DMS153 treated with DMSO at 0.1 percent for 48 hours (cell line): ENCODE data around the gene MLXIP.
"Not testable (repeated sequence)": the region's sequence is repeated elsewhere in the genome, so short reads cannot be mapped to it uniquely, and the experiment has no call there.

Experiments used
- DNase-seq: peaks from one replicate; lab custom pipeline; 2025; ENCODE audit not compliant: unreplicated experiment; lab: John Stamatoyannopoulos, UW

Gene MLXIP

DNA sequence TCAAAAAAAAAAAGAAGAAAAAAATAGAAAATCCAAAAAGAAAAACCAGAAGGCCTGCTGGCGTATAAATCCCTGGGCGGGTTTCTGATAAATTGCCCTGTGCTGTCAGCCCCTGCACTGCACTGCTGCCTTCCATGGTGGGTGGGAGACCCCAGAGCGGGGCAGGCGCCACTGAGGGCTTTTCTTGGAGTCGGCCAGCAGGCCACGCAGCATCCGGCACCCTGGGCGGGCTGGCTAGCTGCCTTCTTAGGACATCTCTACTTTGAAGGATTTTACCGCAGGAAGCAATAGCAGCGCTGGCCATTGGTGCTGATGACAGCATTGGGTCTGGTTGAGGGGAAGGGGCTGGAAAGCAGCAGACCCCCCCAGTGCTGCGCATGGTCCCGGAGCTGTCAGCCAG lies 66.3 kb downstream of the MLXIP start:
- DNase-seq = no peak

DNA sequence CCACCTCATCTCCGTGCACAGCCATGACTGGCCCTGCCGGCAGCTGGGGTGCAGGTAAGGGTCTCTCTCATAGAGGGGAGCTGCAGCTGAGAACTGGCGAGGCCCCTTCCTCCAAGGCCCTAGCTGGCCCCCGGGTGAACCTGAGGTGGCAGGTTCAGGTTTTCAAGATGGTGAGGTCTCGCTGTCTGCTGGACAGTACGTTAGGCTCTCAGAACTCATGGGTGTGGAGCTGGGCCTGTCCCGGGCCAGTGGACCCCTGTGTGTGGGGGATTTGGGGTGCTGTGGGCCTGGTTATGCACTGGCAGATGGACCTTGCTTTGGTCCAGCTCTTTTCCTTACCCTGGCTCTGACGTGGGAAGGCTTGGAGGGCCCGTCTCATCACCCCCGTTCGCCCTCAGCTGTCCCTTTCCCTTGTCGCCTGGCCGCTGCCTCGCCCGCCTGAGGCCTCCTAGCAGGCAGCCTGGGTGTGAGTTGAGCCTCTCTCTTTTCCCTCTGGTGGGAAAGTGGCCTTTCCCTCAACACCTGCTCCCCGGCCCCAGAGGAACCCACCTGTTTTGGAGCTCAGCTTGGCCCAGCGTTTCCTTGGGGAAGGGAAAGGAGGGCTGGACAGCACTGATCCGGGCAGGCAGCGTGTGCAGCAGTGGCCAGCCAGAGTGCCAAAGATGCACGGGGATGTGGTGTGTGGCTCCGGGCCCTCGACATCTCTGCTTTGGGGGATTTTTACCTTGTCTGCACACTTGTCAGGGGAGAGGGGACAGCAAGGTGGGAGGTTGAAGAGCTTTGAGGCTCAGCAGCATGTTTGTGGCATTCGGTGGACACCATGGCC lies 67.2 kb downstream of the MLXIP start:
- no peak for DNase-seq

DNA sequence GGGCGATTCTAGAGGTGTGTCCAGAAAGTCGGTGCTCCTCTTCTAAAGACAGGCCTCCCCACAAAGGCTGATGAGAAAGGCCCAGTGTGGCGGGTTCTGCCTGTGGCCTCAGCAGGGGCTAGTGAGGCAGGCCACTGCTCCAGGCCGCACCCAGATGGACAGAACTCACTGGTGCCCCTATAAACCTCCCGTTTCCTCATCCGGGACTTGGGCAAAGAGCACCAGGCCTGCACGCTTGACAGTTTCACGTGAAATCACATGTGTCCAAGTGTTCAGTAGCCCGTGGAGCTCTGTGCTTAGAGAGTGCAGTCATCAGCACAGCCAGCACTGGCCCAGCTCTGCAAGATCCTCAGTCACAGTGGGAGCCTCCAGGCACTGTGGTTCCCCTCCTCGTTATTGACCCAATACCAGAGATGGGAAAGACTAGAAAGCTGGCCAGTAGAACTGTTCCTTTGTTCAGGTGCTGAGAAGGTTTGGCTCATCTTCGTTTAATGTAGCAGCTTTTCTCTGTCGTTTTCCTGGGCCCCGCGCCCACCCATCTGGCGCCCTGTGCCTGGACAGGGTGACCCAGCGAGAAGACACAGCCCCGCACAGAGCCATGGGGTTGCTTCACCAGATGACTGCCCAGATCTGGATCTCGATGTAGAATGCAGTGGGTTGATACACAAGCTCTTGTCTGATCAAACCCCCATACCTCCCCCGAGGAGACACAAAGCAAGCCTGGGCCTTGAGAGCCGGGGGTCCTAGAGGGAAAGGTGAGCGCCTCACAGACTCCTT lies 69.1 kb downstream of the MLXIP start:
- DNase-seq = no peak

DNA sequence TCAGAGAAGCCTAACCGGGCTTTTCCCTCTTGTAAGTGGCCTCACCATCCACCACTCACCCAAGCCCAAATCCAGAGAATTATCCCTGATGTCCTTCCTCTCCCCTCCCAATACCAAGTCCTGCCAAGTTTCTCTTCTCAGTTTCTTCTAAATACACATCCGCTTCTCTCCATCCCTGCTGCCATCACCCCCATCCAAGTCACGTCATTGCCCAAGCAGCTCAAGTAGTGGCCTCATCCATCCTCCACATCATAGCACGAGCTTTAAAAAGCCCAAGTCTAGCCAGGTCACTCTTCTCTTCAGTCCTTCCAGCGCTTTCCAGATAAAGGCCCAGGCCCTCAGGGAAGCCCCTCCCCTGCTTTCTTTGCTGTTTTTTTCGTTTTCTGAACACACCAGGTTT lies 70.1 kb downstream of the MLXIP start:
- no peak for DNase-seq

DNA sequence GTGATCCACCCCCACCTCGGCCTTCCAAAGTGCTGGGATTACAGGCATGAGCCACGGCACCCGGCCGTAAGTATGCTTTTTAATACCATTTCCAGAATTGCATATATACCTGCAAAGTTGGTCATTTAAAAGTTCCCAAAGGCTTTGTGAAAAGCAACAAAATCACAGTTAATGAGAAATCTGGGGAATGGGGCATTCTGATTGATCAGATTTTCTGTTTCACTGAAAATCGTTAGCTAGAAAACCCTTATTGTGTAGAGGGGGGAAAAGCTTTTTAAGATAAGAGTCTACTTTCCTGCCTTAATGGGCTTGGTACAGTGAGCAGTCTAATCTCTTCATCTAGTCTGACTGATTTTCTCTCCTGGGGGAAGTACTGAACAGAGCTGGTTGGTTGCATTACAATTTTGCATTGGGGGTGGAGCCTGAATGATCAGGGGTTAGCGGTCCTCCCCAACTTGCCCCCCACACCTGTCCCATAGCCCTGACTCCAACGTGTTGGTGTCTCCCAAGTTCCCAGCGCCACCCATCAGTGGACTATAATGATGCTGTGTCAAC lies 71.6 kb downstream of the MLXIP start:
- DNase-seq = no peak

DNA sequence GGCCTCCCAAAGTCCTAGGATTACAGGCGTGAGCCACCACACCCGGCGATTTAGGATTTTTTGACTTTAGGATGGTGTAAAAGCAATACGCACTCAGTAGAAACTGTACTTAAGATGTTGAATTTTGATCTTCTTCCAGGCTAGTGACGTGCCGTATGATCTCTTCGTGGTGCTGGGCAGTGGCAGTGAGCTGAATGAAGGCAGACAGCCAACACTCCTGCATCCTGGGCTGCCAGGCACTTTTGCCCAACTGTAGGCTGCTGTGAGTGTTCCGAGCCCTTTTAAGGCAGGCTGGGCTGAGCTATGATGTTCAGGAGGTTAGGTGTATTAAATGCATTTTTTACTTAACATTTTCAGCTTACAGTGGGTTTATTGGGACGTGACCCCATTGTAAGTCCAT lies 74.2 kb downstream of the MLXIP start:
- no peak for DNase-seq

DNA sequence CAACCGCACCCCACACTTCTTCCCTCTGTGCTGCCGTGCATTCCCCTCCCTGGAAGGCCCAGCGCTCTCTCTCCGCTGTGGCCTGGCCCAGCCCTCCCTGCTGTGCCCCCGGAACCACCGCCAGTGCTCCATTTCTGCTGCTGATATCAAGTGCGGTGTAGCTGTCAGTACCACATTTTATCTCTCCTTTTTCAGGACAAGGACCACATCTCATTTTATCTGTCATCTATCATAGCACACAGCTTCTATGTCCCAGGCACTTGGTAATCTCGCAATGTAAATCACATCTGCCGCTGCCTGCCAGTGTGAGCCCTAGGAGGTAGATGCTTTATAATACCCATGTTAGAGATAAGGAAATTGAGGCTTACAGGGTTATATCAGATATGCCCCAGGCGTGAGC lies 77.1 kb downstream of the MLXIP start:
- DNase-seq = no peak

DNA sequence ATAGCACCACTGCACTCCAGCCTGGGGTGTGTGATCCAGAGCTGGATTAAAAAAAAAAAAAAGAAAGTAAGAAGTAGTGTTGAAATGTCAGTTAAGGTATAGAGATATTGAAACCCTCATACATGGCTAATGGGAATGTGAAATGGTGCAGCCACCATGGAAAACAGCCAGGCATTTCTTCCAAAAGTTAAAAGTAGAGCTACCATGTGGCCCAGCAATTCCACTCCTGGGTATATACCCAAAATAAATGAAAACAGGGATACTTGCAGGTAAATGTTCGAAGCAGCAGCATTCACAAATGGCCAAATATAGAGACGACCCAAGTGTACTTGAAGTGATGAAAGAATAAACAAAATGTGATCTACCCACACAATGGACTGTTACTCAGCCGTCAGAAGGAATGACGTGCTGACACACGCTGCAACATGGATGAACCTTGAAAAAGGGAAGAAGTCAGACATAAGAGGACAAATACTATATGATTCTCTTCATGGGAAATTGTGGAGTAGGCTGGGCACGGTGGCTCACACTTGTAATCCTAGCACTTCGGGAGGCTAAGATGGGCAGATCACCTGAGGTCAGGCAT lies 80.2 kb downstream of the MLXIP start:
- no peak for DNase-seq

DNA sequence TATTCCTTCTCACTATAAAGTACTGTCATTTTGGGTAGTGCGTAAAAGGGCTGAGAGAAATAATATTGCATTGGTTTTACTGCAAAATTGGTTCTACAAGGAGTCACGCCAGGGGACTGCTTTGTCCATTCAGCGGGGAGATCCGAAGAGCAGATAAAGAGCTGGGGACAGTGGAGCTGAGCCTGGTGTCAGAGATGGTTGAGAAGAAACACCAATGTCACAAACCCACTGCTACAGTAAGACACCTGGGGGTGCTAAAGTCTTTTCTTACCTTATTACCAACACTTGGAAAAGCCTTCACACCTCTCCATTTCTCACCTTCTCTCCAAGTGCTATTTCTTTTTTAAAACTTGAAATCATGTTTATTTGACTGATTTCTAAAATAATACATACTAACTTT lies 81.3 kb downstream of the MLXIP start:
- no peak for DNase-seq

DNA sequence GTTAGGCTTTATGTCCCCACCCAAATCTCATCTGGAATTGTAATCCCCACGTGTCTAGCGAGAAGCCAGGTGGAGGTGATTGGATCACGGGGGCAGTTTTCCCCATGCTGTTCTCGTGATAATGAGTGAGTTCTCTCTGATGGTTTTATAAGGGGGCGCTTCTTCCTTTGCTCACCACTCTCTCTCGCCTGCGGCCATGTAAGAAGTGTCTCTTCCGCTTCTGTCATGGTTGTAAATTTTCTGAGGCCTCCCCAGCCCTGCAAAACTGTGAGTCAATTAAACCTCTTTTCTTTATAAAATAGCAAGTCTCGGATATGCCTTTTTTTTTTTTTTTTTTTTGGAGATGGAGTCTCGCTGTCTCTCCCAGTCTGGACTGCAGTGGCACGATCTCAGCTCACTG lies 82.2 kb downstream of the MLXIP start:
- DNase-seq = no peak

DNA sequence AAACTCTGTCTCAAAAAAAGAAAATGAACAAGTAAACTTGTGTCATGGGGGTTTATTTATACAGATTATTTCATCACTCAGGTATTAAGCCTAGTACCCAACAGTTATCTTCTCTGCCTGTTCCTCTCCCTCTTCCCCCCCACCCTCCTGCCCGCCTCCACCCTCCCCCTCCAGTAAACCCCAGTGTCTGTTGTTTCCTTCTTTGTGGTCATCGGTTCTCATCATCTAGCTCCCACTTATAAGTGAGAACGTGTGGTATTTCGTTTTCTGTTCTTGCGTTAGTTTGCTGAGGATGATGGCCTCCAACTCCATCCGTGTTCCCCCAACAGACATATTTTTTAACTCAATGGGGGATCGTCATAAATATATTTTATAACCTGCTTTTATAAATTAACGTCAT lies 83.1 kb downstream of the MLXIP start:
- no peak for DNase-seq

DNA sequence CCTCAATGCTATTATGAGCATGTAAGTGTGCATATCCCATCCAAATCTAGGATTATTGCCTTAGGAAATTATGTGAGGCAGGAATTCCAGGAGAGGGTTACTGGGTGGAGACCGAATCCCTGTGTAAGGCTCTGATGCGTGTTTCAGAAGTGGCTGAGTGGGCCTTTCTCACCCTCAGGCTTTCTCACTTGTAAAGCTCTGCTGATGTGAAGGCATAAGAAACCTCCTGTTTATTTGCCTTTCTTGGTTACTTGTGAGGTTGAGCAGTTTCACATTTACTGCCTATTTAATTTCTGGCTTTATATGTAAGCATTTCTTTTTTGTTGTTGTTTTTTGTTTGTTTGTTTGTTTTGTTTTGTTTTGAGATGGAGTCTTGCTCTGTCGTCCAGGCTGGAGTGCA lies 84.4 kb downstream of the MLXIP start:
- DNase-seq = no peak

DNA sequence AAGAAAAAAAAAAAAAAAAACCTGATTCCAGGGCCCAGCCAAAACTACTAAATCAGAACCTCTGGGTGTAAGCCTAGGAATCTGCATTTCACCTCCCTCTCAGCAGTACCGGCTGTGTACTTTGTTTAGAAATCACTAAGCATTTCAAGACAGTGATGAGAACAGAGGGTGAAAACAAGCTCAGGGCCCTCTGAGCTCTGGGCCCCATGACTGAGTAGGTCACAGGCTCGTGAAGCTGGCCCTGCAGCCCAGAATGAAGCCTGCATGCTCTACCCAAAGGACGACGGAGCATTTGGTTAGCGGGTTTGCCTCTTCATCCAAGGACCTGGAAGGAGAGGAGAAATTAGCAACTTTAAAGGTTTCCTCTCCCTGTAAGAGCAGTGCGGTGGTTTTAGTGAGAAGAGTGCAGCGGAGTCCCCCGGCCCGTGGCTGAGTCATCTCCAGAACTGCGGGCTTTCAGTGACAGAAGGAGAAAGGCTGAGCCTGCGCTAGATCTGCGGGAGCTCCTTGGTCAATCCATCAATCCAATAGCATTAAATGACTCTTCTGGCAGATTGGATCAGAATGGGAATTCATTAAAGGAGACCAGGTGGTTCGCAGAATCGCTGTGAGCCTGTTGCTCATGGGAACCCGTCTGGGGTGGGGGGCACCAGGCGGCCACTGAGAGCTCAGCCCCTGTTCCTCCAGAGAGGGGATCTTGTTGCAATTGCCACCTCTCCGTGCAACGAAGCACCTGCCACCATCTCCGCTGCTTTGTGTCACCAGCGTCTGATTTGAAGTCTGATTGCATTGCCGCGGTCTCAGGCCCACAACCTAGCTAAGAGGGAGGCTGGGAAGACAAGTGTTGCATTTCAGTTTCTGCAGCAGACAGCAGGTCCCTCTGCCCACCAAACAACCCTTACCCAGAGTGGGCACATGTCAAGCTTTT lies 88.1 kb downstream of the MLXIP start:
- no peak for DNase-seq

DNA sequence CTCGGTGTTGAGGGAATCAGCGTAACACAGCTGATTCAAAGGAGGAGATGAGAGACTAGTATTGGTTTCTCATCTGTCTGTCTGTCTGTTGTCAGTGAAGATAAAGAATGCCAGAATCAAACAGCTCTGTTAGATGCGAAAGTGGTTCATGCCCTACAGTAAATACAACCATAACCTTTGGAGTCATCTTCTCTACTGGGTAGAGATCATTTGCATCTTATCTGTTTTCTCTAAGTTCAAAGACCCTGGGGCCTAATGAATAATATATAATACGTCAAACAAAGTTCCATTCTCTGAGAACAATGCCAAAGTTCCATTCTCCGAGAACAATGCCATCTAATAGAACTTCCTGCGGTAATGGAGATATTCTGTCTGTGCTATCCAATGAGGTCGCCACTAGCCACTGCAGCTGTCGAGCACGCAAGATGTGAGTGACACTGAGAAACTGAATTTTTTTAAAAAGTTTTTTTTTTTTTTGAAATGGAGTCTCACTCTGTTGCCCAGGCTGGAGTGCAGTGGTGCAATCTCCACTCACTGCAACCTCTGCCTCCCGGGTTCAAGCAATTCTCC lies 88.9 kb downstream of the MLXIP start:
- no peak for DNase-seq

DNA sequence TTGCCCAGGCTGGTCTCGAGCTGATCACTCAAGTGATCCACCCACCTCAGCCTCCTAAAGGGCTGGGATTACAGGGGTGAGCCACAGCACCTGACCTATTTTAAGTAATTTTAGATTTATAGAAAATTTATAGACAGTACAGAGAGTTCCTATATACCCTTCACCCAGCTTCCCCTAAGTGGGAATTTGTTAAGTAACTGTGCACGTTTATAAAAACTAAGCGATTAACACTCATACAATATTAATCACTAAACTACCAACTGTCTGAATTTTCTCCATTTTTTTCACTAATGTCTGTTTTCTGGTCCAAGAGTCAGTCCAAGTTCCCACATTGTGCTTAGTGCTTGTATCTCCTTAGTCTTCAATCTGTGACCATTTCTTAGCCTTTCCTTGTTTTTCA lies 89.9 kb downstream of the MLXIP start:
- no peak for DNase-seq

DNA sequence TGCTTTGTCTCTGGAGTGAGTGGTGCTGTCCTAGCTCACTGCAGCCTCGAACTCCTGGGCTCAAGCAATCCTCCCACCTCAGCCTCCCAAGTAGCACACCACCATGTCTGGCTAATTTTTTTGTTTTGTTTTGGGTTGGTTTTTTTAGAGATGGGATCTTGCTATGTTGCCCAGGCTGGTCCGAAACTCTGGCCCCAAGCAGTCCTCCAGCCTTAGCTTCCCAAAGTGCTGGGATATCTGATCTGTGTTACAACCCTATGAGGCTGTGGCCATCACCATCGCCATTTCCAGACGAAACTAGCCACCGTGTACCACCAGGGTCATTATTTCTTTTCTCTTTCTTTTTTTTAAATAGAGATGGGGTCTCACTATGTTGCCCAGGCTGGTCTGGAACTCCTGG lies 92.8 kb downstream of the MLXIP start:
- DNase-seq = no peak

DNA sequence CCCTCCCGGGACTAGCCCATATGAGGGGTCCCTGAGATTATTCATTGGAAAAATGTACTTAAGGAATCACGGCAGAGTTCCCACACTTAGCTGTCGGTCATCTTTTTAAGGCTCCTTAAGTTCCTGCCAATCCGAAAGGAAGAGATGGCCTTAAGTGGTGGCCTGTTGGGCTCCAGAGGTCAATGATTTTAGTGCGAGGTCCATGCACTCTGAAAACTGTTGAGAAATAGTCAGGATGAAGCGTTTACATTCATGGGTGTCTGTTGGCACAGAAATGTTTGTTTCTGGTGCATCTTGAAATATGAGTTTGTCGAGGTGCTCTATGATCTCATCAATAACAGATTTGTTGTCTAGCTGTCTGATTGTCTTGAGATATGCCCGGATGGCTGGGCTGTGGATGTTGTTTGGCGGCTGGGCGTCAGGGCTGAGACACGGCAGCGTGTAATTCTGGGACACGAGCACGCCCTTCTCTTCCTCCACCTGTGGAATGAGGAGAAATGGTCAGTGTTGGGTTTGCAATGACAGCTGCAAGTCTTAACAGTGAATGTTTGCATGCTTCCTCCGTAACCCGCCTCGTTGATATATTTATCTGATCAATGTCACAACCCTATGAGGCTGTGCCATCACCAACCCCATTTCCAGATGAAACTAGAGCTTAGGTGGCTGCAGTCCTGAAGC lies 93.8 kb downstream of the MLXIP start:
- no peak for DNase-seq

DNA sequence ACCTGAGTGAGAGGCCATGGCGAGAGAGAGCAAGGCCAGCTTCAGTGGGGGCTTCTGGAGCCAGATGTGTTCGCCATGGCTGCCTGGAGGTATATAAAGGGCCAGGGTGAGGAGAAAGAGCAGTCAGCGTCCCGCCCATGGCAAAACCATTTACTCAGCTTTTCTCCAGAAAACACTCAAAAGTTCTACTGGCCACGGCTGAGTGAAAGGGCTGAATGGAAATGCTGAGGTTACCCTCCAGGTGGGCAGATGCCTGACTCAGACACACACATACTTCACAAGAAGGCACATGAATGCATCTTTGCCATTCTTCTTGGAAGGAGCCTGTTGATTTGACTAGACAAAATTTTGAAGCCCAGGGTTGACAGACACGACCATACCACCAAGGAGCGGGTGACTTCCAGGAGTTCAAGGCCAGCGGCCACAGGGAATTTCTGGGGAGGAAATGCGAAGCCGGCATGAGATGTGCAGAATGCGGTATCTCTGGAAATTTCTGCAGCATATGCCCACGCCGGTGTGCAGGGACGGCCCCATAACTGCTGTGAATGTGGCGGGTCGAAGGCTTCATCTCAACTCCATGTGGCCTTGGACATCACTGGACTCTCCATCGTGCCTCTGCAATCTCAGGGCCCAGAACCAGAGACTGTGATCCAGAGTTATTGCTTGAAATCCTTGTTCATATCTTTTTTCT lies 95.7 kb downstream of the MLXIP start, which contains the start of gene IL31:
Gene IL31 (minus strand): TSS at position 67 of the 691 bp plus-strand sequence. CDS start 49 bp downstream, at position 18.
- no peak for DNase-seq

DNA sequence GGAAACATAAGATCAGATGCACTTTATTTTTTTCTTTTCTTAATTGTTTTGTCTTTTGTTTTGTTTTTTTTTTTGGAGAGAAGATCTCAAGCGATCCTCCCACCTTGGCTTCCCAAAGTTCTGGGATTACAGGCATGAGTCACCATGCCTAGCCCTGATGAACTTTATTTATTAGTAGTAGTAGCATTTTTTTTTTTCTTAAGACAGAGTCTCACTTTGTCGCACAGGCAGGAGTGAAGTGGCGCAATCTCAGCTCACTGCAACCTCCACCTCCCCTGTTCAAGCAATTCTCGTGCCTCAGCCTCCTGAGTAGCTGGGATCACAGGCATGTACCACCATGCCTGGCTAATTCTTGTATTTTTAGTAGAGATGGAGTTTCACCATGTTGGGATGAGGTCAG lies 97.9 kb downstream of the MLXIP start:
- DNase-seq = not testable (repeated sequence)
